Endothelial cell of umbilical vein (primary cell): ENCODE measurements around the gene JPT2. TPM values are rescaled to one million over a fixed set of nuclear protein-coding genes. Genes with fewer than 3 reads are reported as not detected.

Experiments used
- BruUV-seq: library from RNA; stranded (reverse); fragments of 400-500 nt; replicated peaks from 2 replicates; lab custom pipeline; 2021; lab: Mats Ljungman, UMichigan
- CTCF ChIA-PET: fragments of 300-600, 350-600 bp; sonication (Branson Sonifier 250); formaldehyde crosslinking; loops from one replicate; lab custom pipeline; 2021; ENCODE audit warnings: antibody characterized with exemption, inconsistent platforms; lab: Charles Lee
- POLR2A ChIA-PET: fragments of 300-600, 350-600 bp; sonication (Branson Sonifier 250); formaldehyde crosslinking; loops from one replicate; lab custom pipeline; 2021; ENCODE audit warnings: antibody characterized with exemption, inconsistent platforms; lab: Charles Lee
- DNase-seq: peaks from one replicate; pipeline ENCODE4 v3.0.0-alpha.2; 2011; ENCODE audit warnings: low read depth, low spot score
- FAIRE-seq: peaks from 2 replicates; lab custom pipeline; 2011; peaks lifted over from hg19 to GRCh38; lab: Jason Lieb, UNC
- H2AFZ ChIP-seq: 2 replicates; pipeline ENCODE4 v1.6.0; 2012; ENCODE audit warnings: low read depth, low read length, control low read depth, inconsistent platforms
- H3K27ac ChIP-seq: 2 replicates; pipeline ENCODE4 v1.5.1; 2011; ENCODE audit warnings: low read depth, mild to moderate bottlenecking, control low read depth, low read length, moderate library complexity; ENCODE audit not compliant: insufficient read depth
- H3K27me3 ChIP-seq, 2 experiments: 2 replicates each; pipeline versions ENCODE4 v1.6.0 to v1.6.1; 2011; ENCODE audit warnings: low read length in 2 of 2, mixed read lengths in 1 of 2; ENCODE audit not compliant: control insufficient read depth in 2 of 2, insufficient read depth in 2 of 2
- H3K36me3 ChIP-seq, 2 experiments: 2 replicates in 1 of 2; 3 replicates in 1 of 2; pipeline ENCODE4 v1.5.1; 2011; ENCODE audit warnings: low read length in 2 of 2, mild to moderate bottlenecking in 1 of 2, moderate library complexity in 1 of 2; ENCODE audit not compliant: control insufficient read depth in 2 of 2, insufficient read depth in 2 of 2; ENCODE audit errors: extremely low read depth in 1 of 2
- H3K4me1 ChIP-seq: 3 replicates; pipeline ENCODE4 v1.5.1; 2011; ENCODE audit warnings: mild to moderate bottlenecking, low read length; ENCODE audit not compliant: control insufficient read depth, insufficient read depth; ENCODE audit errors: extremely low read depth
- H3K4me2 ChIP-seq: 2 replicates; pipeline ENCODE4 v1.6.1; 2011; ENCODE audit warnings: low read length, control low read depth, mixed read lengths; ENCODE audit not compliant: insufficient read depth
- H3K4me3 ChIP-seq, 3 experiments: fragments of 200-600 bp in 1 of 3; sonication (generic), shearing (Covaris generic) in 1 of 3; replicated peaks in 1 of 3; 2 replicates each; pipeline ENCODE4 v1.5.1; 2011 to 2016; ENCODE audit warnings: control low read depth in 3 of 3, low read length in 3 of 3, mild to moderate bottlenecking in 2 of 3, inconsistent platforms in 1 of 3, low read depth in 1 of 3, moderate library complexity in 1 of 3; ENCODE audit not compliant: insufficient read depth in 1 of 3
- H3K79me2 ChIP-seq: 2 replicates; pipeline ENCODE4 v1.6.0; 2012; ENCODE audit warnings: low read length, inconsistent platforms; ENCODE audit not compliant: control insufficient read depth, insufficient read depth
- H3K9ac ChIP-seq: replicated peaks from 2 replicates; pipeline ENCODE3; 2011; ENCODE audit warnings: low read length, control low read depth; ENCODE audit not compliant: insufficient read depth; ENCODE audit errors: extremely low read depth
- H3K9me1 ChIP-seq: replicated peaks from 3 replicates; pipeline ENCODE4 v1.6.0; 2011; ENCODE audit warnings: mild to moderate bottlenecking, low read length; ENCODE audit not compliant: control insufficient read depth, insufficient read depth; ENCODE audit errors: extremely low read depth
- H3K9me3 ChIP-seq: replicated peaks from 2 replicates; pipeline ENCODE4 v1.5.1; 2012; ENCODE audit warnings: low read length, inconsistent platforms; ENCODE audit not compliant: control insufficient read depth, insufficient read depth
- H4K20me1 ChIP-seq: replicated peaks from 2 replicates; pipeline ENCODE3; 2011; ENCODE audit warnings: mild to moderate bottlenecking, low read length; ENCODE audit not compliant: control insufficient read depth, insufficient read depth; ENCODE audit errors: extremely low read depth
- EZH2 ChIP-seq: IDR thresholded peaks from 2 replicates; pipeline ENCODE4 v1.6.1; 2012; ENCODE audit warnings: borderline replicate concordance, low read depth, mild to moderate bottlenecking, moderate library complexity, low read length, inconsistent platforms; ENCODE audit not compliant: severe bottlenecking
- FOS ChIP-seq: IDR thresholded peaks from 2 replicates; pipeline ENCODE4 v1.6.1; 2011; ENCODE audit warnings: mild to moderate bottlenecking, low read length, moderate library complexity, borderline replicate concordance; ENCODE audit not compliant: insufficient read depth
- GATA2 ChIP-seq: IDR thresholded peaks from 2 replicates; pipeline ENCODE4 v1.7.0; 2011; ENCODE audit warnings: low read depth, mild to moderate bottlenecking, moderate library complexity, mixed read lengths, low read length; ENCODE audit not compliant: insufficient read length, insufficient read depth
- JUN ChIP-seq: IDR thresholded peaks from 2 replicates; pipeline ENCODE4 v1.6.1; 2011; ENCODE audit warnings: borderline replicate concordance, low read depth; ENCODE audit not compliant: insufficient read length, insufficient read depth
- MAX ChIP-seq: IDR thresholded peaks from 2 replicates; pipeline ENCODE4 v1.6.1; 2011; ENCODE audit not compliant: insufficient read depth, insufficient read length
- MYC ChIP-seq: IDR thresholded peaks from one replicate; pipeline ENCODE4 v1.6.1; 2011; ENCODE audit warnings: mild to moderate bottlenecking, low read depth, low read length
- POLR2A ChIP-seq: IDR thresholded peaks from 2 replicates; pipeline ENCODE4 v1.6.1; 2012; ENCODE audit warnings: low read depth, mild to moderate bottlenecking, control low read depth, low read length
- POLR2AphosphoS5 ChIP-seq: IDR thresholded peaks from 2 replicates; pipeline ENCODE4 v1.6.1; 2012; ENCODE audit warnings: low read depth, mild to moderate bottlenecking, control low read depth, low read length, moderate library complexity; ENCODE audit not compliant: insufficient read depth
- dilution Hi-C: fragments of 300-500 bp; cut with MboI; formaldehyde crosslinking; loops from one replicate; pipeline ENCODE4 v1.15.0; 2019; ENCODE audit warnings: low sequenced_read_pairs; ENCODE audit not compliant: extremely low pct_ligation_motif_present
- intact Hi-C: fragments of 100-400 bp; cut with micrococcal nuclease; formaldehyde crosslinking; loops from one replicate; pipeline ENCODE4 v1.10.0; 2022
- polyA plus RNA-seq, 4 experiments: library from polyadenylated mRNA; depleted of rRNA in 3 of 4; stranded (reverse) in 3 of 4; unstranded in 1 of 4; fragments of >200 nt; gene quantifications; 2 replicates each; pipeline versions ENCODE4 v1.2.1 to v1.2.3, GENCODE V29; 2011 to 2012; ENCODE audit warnings: missing spikeins in 1 of 4
- total RNA-seq: library from RNA; stranded (reverse); gene quantifications from 2 replicates; pipeline ENCODE4 v1.2.3, GENCODE V29; 2021
- TF ChIP-seq, protein P1 (sequence below), 2 donors: IDR thresholded peaks; 1 replicate in 1 of 2; 2 replicates in 1 of 2; pipeline ENCODE4 v1.5.1; 2011; ENCODE audit warnings: low read length in 2 of 2, mild to moderate bottlenecking in 2 of 2, moderate library complexity in 2 of 2, control low read depth in 1 of 2, inconsistent platforms in 1 of 2, low read depth in 1 of 2; ENCODE audit not compliant: insufficient read depth in 1 of 2; ENCODE audit errors: extremely low read depth in 1 of 2

Gene JPT2
- total and polyA plus RNA-seq, 2 donors (not counting 3 experiments of a cell fraction or from before 2014, with no cell fraction given): 35.8 to 93.3 TPM

GRCh38 chr16:1726661-1727502 lies 48.8 kb downstream of the JPT2 start:
- intact Hi-C loops (no loop called here), dilution Hi-C loops (no loop called here)
- H3K36me3 ChIP-seq: peaks cover 4 to 31% of the 10 kb centered on the region in 2 experiments
- no peak overlapping the region for H3K4me3 ChIP-seq
- H2AFZ ChIP-seq: no peak overlapping the region
- no TSS peak for BruUV-seq
- no peaks in the 10 kb centered on the region for H3K27me3 ChIP-seq
- FAIRE-seq (no peak), DNase-seq (no peak)
- H3K27ac ChIP-seq: no peak overlapping the region
- ChIA-PET CTCF (interaction anchor here (2.3 kb wide), 1 partner anchor 233 kb away, joined by 7 read pairs; no protein-coding TSS in a partner anchor), POLR2A (no interaction called here)
- H3K9me3 ChIP-seq: no peaks in the 10 kb centered on the region
- no peak overlapping the region for H3K4me2 ChIP-seq
- TF ChIP-seq MAX: peak; percentile 11
- TF ChIP-seq JUN: no peak
- H3K4me1 ChIP-seq: peaks cover 6% of the 10 kb centered on the region
- H3K79me2 ChIP-seq: peaks cover 17% of the 10 kb centered on the region
- no peaks in the 10 kb centered on the region for H4K20me1 ChIP-seq
- no peak overlapping the region for H3K9ac ChIP-seq
- no peaks in the 10 kb centered on the region for H3K9me1 ChIP-seq

- Histone ChIP-seq H3K9ac (no peak overlapping the region), H3K4me2 (no peak overlapping the region), H3K27me3 (no peaks in the 10 kb centered on the region), H3K4me3 (no peak overlapping the region), H4K20me1 (no peaks in the 10 kb centered on the region), H3K4me1 (peaks cover 2% of the 10 kb centered on the region), H3K9me3 (no peaks in the 10 kb centered on the region), H3K27ac (no peak overlapping the region), H3K79me2 (peaks cover 17% of the 10 kb centered on the region), H2AFZ (no peak overlapping the region), H3K36me3 (peaks cover 4 to 40% of the 10 kb centered on the region in 2 experiments), H3K9me1 (no peaks in the 10 kb centered on the region)
- POLR2A ChIA-PET: no interaction called here
- BruUV-seq: no TSS peak
- no peak for FAIRE-seq
- TF ChIP-seq MYC (no peak), GATA2 (no peak), POLR2AphosphoS5 (no peak), JUN (no peak), POLR2A (no peak), FOS (no peak), EZH2 (no peak), MAX (no peak)
- TF ChIP-seq, protein P1, sequence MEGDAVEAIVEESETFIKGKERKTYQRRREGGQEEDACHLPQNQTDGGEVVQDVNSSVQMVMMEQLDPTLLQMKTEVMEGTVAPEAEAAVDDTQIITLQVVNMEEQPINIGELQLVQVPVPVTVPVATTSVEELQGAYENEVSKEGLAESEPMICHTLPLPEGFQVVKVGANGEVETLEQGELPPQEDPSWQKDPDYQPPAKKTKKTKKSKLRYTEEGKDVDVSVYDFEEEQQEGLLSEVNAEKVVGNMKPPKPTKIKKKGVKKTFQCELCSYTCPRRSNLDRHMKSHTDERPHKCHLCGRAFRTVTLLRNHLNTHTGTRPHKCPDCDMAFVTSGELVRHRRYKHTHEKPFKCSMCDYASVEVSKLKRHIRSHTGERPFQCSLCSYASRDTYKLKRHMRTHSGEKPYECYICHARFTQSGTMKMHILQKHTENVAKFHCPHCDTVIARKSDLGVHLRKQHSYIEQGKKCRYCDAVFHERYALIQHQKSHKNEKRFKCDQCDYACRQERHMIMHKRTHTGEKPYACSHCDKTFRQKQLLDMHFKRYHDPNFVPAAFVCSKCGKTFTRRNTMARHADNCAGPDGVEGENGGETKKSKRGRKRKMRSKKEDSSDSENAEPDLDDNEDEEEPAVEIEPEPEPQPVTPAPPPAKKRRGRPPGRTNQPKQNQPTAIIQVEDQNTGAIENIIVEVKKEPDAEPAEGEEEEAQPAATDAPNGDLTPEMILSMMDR (IDR thresholded peaks at IDR 0.05; ENCODE audit: extremely low read depth in 1 of 2, insufficient read depth in 1 of 2, low read depth in 1 of 2, low read length in 2 of 2): no peak
- CTCF ChIA-PET: interaction anchor here (1.1 kb wide), 2 partner anchors 22 to 37 kb away, joined by 3 read pairs; partner anchors contain the start of gene MAPK8IP3
- dilution Hi-C loops (no loop called here), intact Hi-C loops (no loop called here)
- no peak for DNase-seq
These were observed 49.9 kb downstream of the JPT2 start for GRCh38 chr16:1727651-1728624.
